K562 (cell line): ENCODE data around the gene IZUMO4. TPM values are rescaled to one million over a fixed set of nuclear protein-coding genes. Genes with fewer than 3 reads are reported as not detected.
A peak's percentile ranks its signal among the peaks of the same experiment; 100 is the strongest.

ENCODE experiments used
- BRCA1 ChIP-seq, 2 experiments: fragments of 450-650 bp in 1 of 2; sonication (generic) in 1 of 2; formaldehyde crosslinking in 1 of 2; IDR thresholded peaks; 2 replicates each; pipeline versions ENCODE4 v1.5.0 to v1.6.1; 2017 to 2020; ENCODE audit warnings: mild to moderate bottlenecking in 1 of 2, missing genetic modification reagents in 1 of 2
- FOS ChIP-seq: IDR thresholded peaks from 3 replicates; pipeline ENCODE4 v1.6.1; 2011; ENCODE audit not compliant: insufficient read length; ENCODE audit errors: extremely low read depth
- FUS ChIP-seq: fragments of 200-400 bp; formaldehyde crosslinking; optimal IDR thresholded peaks from 2 replicates; pipeline ENCODE3; 2017; ENCODE audit warnings: low read depth, low read length
- HOXB6 ChIP-seq: fragments of 250-450 bp; sonication (Bioruptor Pico); IDR thresholded peaks from 2 replicates; pipeline ENCODE4 v1.5.1; 2022; ENCODE audit warnings: mild to moderate bottlenecking, borderline replicate concordance
- NFIC ChIP-seq: fragments of 450-650 bp; IDR thresholded peaks from 2 replicates; pipeline ENCODE4 v1.6.1; 2017; ENCODE audit warnings: mild to moderate bottlenecking, inconsistent platforms
- NONO ChIP-seq, 2 experiments: fragments of 200-400 bp in 1 of 2; fragments of 450-650 bp in 1 of 2; formaldehyde crosslinking in 1 of 2; IDR thresholded peaks; 2 replicates each; pipeline ENCODE4 v1.6.1; 2017; ENCODE audit warnings: low read depth in 2 of 2, mild to moderate bottlenecking in 2 of 2, moderate library complexity in 2 of 2, low read length in 1 of 2
- POLR2AphosphoS2 ChIP-seq: IDR thresholded peaks from 2 replicates; pipeline ENCODE4 v1.6.1; 2012; ENCODE audit warnings: low read length, improper control_type of control experiment
- POLR3G ChIP-seq: IDR thresholded peaks from 2 replicates; pipeline ENCODE4 v1.6.1; 2011; ENCODE audit not compliant: insufficient read length, insufficient replicate concordance; ENCODE audit errors: extremely low read depth
- RBM15 ChIP-seq: fragments of 200-400 bp; formaldehyde crosslinking; IDR thresholded peaks from 2 replicates; pipeline ENCODE4 v1.6.1; 2018; ENCODE audit warnings: mild to moderate bottlenecking, low read length, moderate library complexity; ENCODE audit not compliant: insufficient read depth
- SMAD4 ChIP-seq: fragments of 250-450 bp; sonication (Bioruptor Pico); conservative IDR thresholded peaks from 2 replicates; pipeline ENCODE4 v1.8.0; 2021; ENCODE audit warnings: inconsistent platforms, mild to moderate bottlenecking, moderate library complexity
- SMARCE1 ChIP-seq: fragments of 450-650 bp; IDR thresholded peaks from 2 replicates; pipeline ENCODE4 v1.7.1; 2016; ENCODE audit warnings: mild to moderate bottlenecking
- SNRNP70 ChIP-seq: fragments of 200-400 bp; formaldehyde crosslinking; optimal IDR thresholded peaks from 2 replicates; pipeline ENCODE3; 2017; ENCODE audit warnings: low read depth, low read length
- SRF ChIP-seq, 2 experiments: fragments of 250-450, 450-650 bp in 1 of 2; sonication (Bioruptor Pico) in 1 of 2; sonication (generic) in 1 of 2; formaldehyde crosslinking; IDR thresholded peaks; 2 replicates each; pipeline versions ENCODE4 v1.5.0 to v1.5.1; 2020 to 2022; ENCODE audit warnings: mild to moderate bottlenecking in 1 of 2, missing genetic modification reagents in 1 of 2
- ZFP36 ChIP-seq: fragments of 150-350 bp; IDR thresholded peaks from 2 replicates; pipeline ENCODE4 v1.6.1; 2018; ENCODE audit warnings: low read length, low read depth; ENCODE audit not compliant: partially characterized antibody
- ZFPM2 ChIP-seq: fragments of 250-450 bp; sonication (Bioruptor Pico); IDR thresholded peaks from 2 replicates; pipeline ENCODE4 v1.5.1; 2022; ENCODE audit warnings: mild to moderate bottlenecking
- ZNF212 ChIP-seq: fragments of 450-650 bp; formaldehyde crosslinking; IDR thresholded peaks from 2 replicates; pipeline ENCODE4 v1.4.0; 2020; ENCODE audit warnings: mild to moderate bottlenecking
- ZNF239 ChIP-seq: fragments of 250-450 bp; sonication (Bioruptor Pico); IDR thresholded peaks from 2 replicates; pipeline ENCODE4 v1.4.0; 2020; ENCODE audit warnings: mild to moderate bottlenecking
- ZNF75A ChIP-seq: fragments of 450-650 bp; formaldehyde crosslinking; IDR thresholded peaks from 2 replicates; pipeline ENCODE4 v1.4.0; 2020; ENCODE audit warnings: mild to moderate bottlenecking
- polyA plus RNA-seq, 8 experiments: library from polyadenylated mRNA; depleted of rRNA in 4 of 8; stranded (reverse) in 5 of 8; unstranded in 3 of 8; fragments of >200 nt; fragmentation: Nextera tagmentation in 2 of 8; fragmentation: Illumina TruSeq in 1 of 8; extraction: Ambion mirVana in 2 of 8; extraction: Trizol in 1 of 8; gene quantifications; 2 replicates each; pipeline versions ENCODE4 v1.2.1 to v1.2.3, GENCODE V29; 2011 to 2014; ENCODE audit warnings: inconsistent platforms in 1 of 8, missing spikeins in 1 of 8
- total RNA-seq, 7 experiments: library from RNA; depleted of rRNA in 6 of 7; stranded (reverse); fragments of >200 nt in 6 of 7; fragmentation: Illumina TruSeq in 2 of 7; extraction: Trizol in 2 of 7; gene quantifications; 2 replicates each; pipeline versions ENCODE4 v1.2.1 to v1.2.3, GENCODE V29; 2011 to 2021; ENCODE audit warnings: low replicate concordance in 1 of 7
- TF ChIP-seq, protein P1 (sequence below): sonication (generic); formaldehyde crosslinking; IDR thresholded peaks from 2 replicates; pipeline ENCODE4 v1.8.1; 2022; ENCODE audit warnings: missing genetic modification reagents
- TF ChIP-seq, protein P2 (sequence below), 2 experiments: fragments of 250-450 bp in 1 of 2; fragments of 450-650 bp in 1 of 2; sonication (Bioruptor Pico) in 1 of 2; IDR thresholded peaks; 2 replicates each; pipeline versions ENCODE4 v1.6.1 to v1.8.0; 2016 to 2021; ENCODE audit warnings: mild to moderate bottlenecking in 2 of 2, moderate library complexity in 2 of 2, missing compliant biosample characterization in 1 of 2, missing genetic modification characterization in 1 of 2
- TF ChIP-seq, protein P3 (sequence below): fragments of 250-450 bp; sonication (Bioruptor Pico); IDR thresholded peaks from 2 replicates; pipeline ENCODE4 v1.8.0; 2021; ENCODE audit warnings: mild to moderate bottlenecking, moderate library complexity
- TF ChIP-seq, protein P4 (sequence below): sonication (generic); formaldehyde crosslinking; IDR thresholded peaks from 2 replicates; pipeline ENCODE4 v1.8.0; 2022; ENCODE audit warnings: missing genetic modification reagents, mild to moderate bottlenecking, borderline replicate concordance

IZUMO4 gene
- total and polyA plus RNA-seq, 9 of the 15 experiments (the other 6 are each of a cell fraction or from before 2014, with no cell fraction given), result 0.07 to 3.9 (median 1.2) TPM

DNA sequence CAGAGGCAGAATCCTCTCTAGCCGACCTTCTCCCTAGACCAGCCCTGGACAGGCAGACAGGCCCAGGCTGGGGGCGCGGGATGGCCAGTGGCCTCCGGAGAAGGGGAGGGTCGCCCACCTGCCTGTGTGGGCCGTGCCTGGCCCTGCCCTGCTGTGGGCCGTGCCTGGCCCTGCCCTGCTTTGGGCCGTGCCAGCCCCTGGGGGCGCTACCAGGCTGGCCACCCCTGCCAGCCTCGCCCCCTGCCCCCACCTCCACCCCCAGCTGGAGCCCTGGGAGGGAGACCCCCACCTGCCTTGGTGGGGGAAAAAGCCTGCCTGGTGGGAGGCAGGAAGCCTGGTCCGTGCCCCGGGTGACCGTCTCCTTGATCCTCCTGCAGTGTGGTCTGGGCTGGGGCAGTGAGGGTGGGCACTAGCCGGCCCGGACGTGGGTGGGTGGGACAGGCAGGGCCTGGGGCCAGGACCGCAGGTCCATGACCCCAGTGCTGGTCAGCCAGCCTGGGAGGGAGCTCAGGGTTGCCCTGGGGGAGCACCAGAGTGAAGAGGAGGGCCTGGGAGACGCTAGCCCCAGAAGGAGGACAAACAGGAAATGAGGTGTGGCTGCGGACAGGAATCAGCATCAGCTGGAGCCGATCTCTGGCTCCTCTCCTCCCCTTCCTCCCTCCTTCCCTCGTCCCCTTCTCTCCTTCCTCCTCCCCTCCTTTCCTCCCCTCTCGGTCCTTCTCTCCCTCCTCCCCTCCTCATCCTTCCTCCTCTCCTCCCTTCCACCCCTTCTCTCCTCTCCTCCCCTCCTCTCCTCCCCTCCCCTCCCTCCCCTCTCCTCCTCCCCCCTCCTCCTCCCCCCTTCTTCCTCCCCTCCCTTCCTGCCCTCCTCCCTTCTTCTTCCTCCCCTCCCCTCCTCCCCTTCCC is 40.5 kb upstream of the IZUMO4 start (continued):
- TF ChIP-seq, protein P1, sequence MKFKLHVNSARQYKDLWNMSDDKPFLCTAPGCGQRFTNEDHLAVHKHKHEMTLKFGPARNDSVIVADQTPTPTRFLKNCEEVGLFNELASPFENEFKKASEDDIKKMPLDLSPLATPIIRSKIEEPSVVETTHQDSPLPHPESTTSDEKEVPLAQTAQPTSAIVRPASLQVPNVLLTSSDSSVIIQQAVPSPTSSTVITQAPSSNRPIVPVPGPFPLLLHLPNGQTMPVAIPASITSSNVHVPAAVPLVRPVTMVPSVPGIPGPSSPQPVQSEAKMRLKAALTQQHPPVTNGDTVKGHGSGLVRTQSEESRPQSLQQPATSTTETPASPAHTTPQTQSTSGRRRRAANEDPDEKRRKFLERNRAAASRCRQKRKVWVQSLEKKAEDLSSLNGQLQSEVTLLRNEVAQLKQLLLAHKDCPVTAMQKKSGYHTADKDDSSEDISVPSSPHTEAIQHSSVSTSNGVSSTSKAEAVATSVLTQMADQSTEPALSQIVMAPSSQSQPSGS (CRISPR knock-in tag), result no peak
- TF ChIP-seq NONO (IDR thresholded peaks at IDR 0.05; ENCODE audit: low read depth in 2 of 2, low read length in 1 of 2) (peak in 1 of 2 experiments; percentile 87; a peak in 1 of 4 replicates), ZNF239 (no peak), FUS (no peak), SRF (CRISPR knock-in tag; IDR thresholded peaks at IDR 0.05) (no peak), SMARCE1 (peak; percentile 74; the same call in 1 of the 2 replicates), ZNF75A (CRISPR knock-in tag) (no peak), POLR2AphosphoS2 (no peak), SNRNP70 (no peak), ZFP36 (peak; percentile 67), BRCA1 (IDR thresholded peaks at IDR 0.05) (no peak), BRCA1 (CRISPR knock-in tag; IDR thresholded peaks at IDR 0.05) (no peak), RBM15 (no peak), ZNF212 (CRISPR knock-in tag) (no peak), FOS (no peak), SMAD4 (CRISPR knock-in tag) (peak; percentile 20), NFIC (no peak; the same call in 1 of the 2 replicates), HOXB6 (CRISPR knock-in tag) (no peak), POLR3G (no peak), ZFPM2 (CRISPR knock-in tag) (no peak)
- TF ChIP-seq, protein P2, sequence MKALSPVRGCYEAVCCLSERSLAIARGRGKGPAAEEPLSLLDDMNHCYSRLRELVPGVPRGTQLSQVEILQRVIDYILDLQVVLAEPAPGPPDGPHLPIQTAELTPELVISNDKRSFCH (CRISPR knock-in tag; IDR thresholded peaks at IDR 0.05), result no peak
- TF ChIP-seq, protein P2 (tag; IDR thresholded peaks at IDR 0.05), result 0 out of 2 replicates have a peak, but pooled peaks have one; percentile 38
- TF ChIP-seq, protein P3, sequence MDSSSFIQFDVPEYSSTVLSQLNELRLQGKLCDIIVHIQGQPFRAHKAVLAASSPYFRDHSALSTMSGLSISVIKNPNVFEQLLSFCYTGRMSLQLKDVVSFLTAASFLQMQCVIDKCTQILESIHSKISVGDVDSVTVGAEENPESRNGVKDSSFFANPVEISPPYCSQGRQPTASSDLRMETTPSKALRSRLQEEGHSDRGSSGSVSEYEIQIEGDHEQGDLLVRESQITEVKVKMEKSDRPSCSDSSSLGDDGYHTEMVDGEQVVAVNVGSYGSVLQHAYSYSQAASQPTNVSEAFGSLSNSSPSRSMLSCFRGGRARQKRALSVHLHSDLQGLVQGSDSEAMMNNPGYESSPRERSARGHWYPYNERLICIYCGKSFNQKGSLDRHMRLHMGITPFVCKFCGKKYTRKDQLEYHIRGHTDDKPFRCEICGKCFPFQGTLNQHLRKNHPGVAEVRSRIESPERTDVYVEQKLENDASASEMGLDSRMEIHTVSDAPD, result no peak
- TF ChIP-seq, protein P4, sequence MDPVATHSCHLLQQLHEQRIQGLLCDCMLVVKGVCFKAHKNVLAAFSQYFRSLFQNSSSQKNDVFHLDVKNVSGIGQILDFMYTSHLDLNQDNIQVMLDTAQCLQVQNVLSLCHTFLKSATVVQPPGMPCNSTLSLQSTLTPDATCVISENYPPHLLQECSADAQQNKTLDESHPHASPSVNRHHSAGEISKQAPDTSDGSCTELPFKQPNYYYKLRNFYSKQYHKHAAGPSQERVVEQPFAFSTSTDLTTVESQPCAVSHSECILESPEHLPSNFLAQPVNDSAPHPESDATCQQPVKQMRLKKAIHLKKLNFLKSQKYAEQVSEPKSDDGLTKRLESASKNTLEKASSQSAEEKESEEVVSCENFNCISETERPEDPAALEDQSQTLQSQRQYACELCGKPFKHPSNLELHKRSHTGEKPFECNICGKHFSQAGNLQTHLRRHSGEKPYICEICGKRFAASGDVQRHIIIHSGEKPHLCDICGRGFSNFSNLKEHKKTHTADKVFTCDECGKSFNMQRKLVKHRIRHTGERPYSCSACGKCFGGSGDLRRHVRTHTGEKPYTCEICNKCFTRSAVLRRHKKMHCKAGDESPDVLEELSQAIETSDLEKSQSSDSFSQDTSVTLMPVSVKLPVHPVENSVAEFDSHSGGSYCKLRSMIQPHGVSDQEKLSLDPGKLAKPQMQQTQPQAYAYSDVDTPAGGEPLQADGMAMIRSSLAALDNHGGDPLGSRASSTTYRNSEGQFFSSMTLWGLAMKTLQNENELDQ (CRISPR knock-in tag), result no peak
